HCT116 (cell line): ENCODE measurements around the gene PSMB5.

Experiments
- POLR2A ChIP-seq: IDR thresholded peaks from 2 replicates; pipeline ENCODE4 v1.7.0; 2011; ENCODE audit warnings: borderline replicate concordance; ENCODE audit not compliant: insufficient read depth, insufficient read length; ENCODE audit errors: extremely low read depth
- RAD21 ChIP-seq: IDR thresholded peaks from 2 replicates; pipeline ENCODE4 v1.6.1; 2012; ENCODE audit warnings: low read depth, mild to moderate bottlenecking
- TF ChIP-seq, protein P1 (sequence below), 3 experiments: fragments of 200-600 bp in 1 of 3; sonication (generic) in 1 of 3; IDR thresholded peaks in 2 of 3; conservative IDR thresholded peaks in 1 of 3; 2 replicates each; pipeline ENCODE4 v1.5.1; 2012 to 2017; ENCODE audit warnings: low read depth in 2 of 3, low read length in 2 of 3, antibody characterized with exemption in 1 of 3, borderline replicate concordance in 1 of 3, control low read depth in 1 of 3, mild to moderate bottlenecking in 1 of 3, mixed read lengths in 1 of 3, mixed run types in 1 of 3, moderate library complexity in 1 of 3; ENCODE audit not compliant: insufficient read depth in 1 of 3

DNA sequence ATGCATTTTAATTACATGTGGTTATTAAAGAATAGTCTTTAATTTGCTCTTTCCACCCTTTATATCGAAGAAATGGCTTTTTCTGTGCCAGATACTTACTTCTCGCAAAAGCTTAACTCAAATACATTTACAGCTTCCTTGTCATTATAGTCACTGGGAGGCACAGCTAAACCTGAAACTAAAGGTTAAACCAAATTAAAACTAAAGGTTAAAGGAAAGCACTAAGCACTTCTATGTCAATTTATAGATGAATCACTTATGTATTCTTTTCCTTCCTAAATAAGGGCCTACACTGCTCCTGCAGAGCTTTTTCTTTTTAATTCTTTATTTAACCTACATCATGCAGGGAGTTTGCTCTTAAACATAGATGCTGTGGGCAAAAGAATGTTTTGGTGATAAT, 33.8 kb downstream of the PSMB5 start:
- TF ChIP-seq RAD21, result no peak
- TF ChIP-seq, protein P1, sequence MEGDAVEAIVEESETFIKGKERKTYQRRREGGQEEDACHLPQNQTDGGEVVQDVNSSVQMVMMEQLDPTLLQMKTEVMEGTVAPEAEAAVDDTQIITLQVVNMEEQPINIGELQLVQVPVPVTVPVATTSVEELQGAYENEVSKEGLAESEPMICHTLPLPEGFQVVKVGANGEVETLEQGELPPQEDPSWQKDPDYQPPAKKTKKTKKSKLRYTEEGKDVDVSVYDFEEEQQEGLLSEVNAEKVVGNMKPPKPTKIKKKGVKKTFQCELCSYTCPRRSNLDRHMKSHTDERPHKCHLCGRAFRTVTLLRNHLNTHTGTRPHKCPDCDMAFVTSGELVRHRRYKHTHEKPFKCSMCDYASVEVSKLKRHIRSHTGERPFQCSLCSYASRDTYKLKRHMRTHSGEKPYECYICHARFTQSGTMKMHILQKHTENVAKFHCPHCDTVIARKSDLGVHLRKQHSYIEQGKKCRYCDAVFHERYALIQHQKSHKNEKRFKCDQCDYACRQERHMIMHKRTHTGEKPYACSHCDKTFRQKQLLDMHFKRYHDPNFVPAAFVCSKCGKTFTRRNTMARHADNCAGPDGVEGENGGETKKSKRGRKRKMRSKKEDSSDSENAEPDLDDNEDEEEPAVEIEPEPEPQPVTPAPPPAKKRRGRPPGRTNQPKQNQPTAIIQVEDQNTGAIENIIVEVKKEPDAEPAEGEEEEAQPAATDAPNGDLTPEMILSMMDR (IDR thresholded peaks at IDR 0.05 in 2 of 3, conservative IDR thresholded peaks at IDR 0.05 in 1 of 3; ENCODE audit: borderline replicate concordance in 1 of 3, insufficient read depth in 1 of 3, low read depth in 2 of 3, low read length in 2 of 3), result no peak
- TF ChIP-seq POLR2A, result no peak
